ENCODE results near the gene CCT3. TPM values are rescaled to one million over a fixed set of nuclear protein-coding genes. Genes with fewer than 3 reads are reported as not detected.

CCT3 gene
- total and polyA plus RNA-seq, 4 donors = 74.5 to 144 (median 119) TPM

DNA sequence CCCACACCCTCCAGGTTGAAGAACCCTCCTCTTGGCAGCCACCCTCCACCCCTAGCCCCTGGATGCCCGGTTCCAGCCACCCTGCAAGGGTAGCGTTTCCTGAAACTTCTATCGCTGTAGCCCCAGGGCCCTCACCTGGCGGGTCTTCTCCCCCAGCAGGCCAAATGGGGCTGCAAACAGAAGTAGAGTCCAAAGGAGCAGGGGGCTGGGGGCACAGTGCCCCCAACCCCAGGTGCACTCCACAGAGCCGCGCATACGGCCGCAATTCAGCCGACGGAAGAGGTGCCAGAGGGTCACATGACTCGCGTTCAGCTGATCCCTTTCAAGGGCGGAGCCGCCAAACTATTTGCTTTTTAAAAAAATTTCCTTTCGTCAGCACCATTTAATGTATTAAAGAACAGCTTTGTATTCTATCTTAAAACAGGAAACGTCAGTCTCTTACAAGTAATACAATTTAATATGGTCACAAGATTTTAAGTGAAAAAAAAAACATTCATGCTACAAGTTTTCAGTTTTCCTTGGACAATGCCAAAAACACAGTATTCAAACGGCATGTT lies 42.6 kb downstream of the CCT3 start, which contains the start of gene GLMP:
TSS of gene GLMP (minus strand) at position 289 of the 557 bp plus-strand sequence. CDS start at position 255, 34 bp downstream.
- peak within 1 kb of the TSS in 1 of 2 donors; percentile 49 for H3K27ac ChIP-seq (ENCODE audit: low read depth in 1 of 2, low read length in 2 of 2)
- WGBS = under 1% methylated on average over 17 of the region's 17 CpGs
- H3K36me3 ChIP-seq (ENCODE audit: control insufficient read depth in 4 of 4, insufficient read depth in 3 of 4, low read depth in 1 of 4, low read length in 3 of 4) = peaks cover 0 to 3% (median 1%) of the 10 kb centered on the region in 4 donors
- H3K27me3 ChIP-seq (ENCODE audit: control insufficient read depth in 4 of 4, insufficient read depth in 4 of 4, low read length in 3 of 4) = no peaks in the 10 kb centered on the region
- peak within 1 kb of the TSS; percentile 52 to 70 for H3K9ac ChIP-seq (ENCODE audit: low read depth in 1 of 2, low read length in 2 of 2)
- DNase-seq (ENCODE audit: low spot score) = peak; percentile 73
- TF ChIP-seq HNF4G (IDR thresholded peaks at IDR 0.05) = no peak
- TF ChIP-seq HNF4A (conservative IDR thresholded peaks at IDR 0.05) = peak in 1 of 2 donors; percentile 29
- TF ChIP-seq RXRA (IDR thresholded peaks at IDR 0.05) = peak in 1 of 2 donors; percentile 21
- TF ChIP-seq, protein P1, sequence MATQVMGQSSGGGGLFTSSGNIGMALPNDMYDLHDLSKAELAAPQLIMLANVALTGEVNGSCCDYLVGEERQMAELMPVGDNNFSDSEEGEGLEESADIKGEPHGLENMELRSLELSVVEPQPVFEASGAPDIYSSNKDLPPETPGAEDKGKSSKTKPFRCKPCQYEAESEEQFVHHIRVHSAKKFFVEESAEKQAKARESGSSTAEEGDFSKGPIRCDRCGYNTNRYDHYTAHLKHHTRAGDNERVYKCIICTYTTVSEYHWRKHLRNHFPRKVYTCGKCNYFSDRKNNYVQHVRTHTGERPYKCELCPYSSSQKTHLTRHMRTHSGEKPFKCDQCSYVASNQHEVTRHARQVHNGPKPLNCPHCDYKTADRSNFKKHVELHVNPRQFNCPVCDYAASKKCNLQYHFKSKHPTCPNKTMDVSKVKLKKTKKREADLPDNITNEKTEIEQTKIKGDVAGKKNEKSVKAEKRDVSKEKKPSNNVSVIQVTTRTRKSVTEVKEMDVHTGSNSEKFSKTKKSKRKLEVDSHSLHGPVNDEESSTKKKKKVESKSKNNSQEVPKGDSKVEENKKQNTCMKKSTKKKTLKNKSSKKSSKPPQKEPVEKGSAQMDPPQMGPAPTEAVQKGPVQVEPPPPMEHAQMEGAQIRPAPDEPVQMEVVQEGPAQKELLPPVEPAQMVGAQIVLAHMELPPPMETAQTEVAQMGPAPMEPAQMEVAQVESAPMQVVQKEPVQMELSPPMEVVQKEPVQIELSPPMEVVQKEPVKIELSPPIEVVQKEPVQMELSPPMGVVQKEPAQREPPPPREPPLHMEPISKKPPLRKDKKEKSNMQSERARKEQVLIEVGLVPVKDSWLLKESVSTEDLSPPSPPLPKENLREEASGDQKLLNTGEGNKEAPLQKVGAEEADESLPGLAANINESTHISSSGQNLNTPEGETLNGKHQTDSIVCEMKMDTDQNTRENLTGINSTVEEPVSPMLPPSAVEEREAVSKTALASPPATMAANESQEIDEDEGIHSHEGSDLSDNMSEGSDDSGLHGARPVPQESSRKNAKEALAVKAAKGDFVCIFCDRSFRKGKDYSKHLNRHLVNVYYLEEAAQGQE (IDR thresholded peaks at IDR 0.05) = peak; percentile 20
- TF ChIP-seq JUND (IDR thresholded peaks at IDR 0.05) = no peak
- no peak for TF ChIP-seq RAD21 (IDR thresholded peaks at IDR 0.05)
- TF ChIP-seq, protein P2, sequence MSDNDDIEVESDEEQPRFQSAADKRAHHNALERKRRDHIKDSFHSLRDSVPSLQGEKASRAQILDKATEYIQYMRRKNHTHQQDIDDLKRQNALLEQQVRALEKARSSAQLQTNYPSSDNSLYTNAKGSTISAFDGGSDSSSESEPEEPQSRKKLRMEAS (IDR thresholded peaks at IDR 0.05) = peak; percentile 23
- TF ChIP-seq, protein P3, sequence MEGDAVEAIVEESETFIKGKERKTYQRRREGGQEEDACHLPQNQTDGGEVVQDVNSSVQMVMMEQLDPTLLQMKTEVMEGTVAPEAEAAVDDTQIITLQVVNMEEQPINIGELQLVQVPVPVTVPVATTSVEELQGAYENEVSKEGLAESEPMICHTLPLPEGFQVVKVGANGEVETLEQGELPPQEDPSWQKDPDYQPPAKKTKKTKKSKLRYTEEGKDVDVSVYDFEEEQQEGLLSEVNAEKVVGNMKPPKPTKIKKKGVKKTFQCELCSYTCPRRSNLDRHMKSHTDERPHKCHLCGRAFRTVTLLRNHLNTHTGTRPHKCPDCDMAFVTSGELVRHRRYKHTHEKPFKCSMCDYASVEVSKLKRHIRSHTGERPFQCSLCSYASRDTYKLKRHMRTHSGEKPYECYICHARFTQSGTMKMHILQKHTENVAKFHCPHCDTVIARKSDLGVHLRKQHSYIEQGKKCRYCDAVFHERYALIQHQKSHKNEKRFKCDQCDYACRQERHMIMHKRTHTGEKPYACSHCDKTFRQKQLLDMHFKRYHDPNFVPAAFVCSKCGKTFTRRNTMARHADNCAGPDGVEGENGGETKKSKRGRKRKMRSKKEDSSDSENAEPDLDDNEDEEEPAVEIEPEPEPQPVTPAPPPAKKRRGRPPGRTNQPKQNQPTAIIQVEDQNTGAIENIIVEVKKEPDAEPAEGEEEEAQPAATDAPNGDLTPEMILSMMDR (IDR thresholded peaks at IDR 0.05; ENCODE audit: low read depth, low read length, missing input control) = no peak
- peak in 1 of 2 donors; percentile 48 for TF ChIP-seq GABPA (IDR thresholded peaks at IDR 0.05 in 1 of 2, conservative IDR thresholded peaks at IDR 0.05 in 1 of 2)
- TF ChIP-seq SP1 (IDR thresholded peaks at IDR 0.05) = no peak
- TF ChIP-seq EGR1 (IDR thresholded peaks at IDR 0.05; ENCODE audit: low read depth in 2 of 2) = peak in 1 of 2 donors; percentile 14
- no peak for TF ChIP-seq NR2F2 (IDR thresholded peaks at IDR 0.05)
- TF ChIP-seq FOXA2 (IDR thresholded peaks at IDR 0.05) = no peak
- TF ChIP-seq TAF1 (conservative IDR thresholded peaks at IDR 0.05) = no peak
- peak; percentile 37 for TF ChIP-seq YY1 (IDR thresholded peaks at IDR 0.05)
- TF ChIP-seq, protein P4, sequence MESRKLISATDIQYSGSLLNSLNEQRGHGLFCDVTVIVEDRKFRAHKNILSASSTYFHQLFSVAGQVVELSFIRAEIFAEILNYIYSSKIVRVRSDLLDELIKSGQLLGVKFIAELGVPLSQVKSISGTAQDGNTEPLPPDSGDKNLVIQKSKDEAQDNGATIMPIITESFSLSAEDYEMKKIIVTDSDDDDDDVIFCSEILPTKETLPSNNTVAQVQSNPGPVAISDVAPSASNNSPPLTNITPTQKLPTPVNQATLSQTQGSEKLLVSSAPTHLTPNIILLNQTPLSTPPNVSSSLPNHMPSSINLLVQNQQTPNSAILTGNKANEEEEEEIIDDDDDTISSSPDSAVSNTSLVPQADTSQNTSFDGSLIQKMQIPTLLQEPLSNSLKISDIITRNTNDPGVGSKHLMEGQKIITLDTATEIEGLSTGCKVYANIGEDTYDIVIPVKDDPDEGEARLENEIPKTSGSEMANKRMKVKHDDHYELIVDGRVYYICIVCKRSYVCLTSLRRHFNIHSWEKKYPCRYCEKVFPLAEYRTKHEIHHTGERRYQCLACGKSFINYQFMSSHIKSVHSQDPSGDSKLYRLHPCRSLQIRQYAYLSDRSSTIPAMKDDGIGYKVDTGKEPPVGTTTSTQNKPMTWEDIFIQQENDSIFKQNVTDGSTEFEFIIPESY (IDR thresholded peaks at IDR 0.05) = peak; percentile 70
- no peak for TF ChIP-seq FOXA1 (IDR thresholded peaks at IDR 0.05)
- TF ChIP-seq, protein P5, sequence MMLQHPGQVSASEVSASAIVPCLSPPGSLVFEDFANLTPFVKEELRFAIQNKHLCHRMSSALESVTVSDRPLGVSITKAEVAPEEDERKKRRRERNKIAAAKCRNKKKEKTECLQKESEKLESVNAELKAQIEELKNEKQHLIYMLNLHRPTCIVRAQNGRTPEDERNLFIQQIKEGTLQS (IDR thresholded peaks at IDR 0.05) = no peak
- H3K4me1 ChIP-seq (ENCODE audit: control insufficient read depth in 4 of 4, insufficient read depth in 4 of 4, low read length in 3 of 4) = peaks cover 16 to 54% (median 49%) of the 10 kb centered on the region in 4 donors
- H3K4me3 ChIP-seq (ENCODE audit: low read depth in 1 of 3, low read length in 3 of 3) = peak within 1 kb of the TSS; percentile 75 to 92 (median 91)
- no peaks in the 10 kb centered on the region for H3K9me3 ChIP-seq (ENCODE audit: control insufficient read depth in 4 of 4, low read length in 3 of 4)

Measured in liver (tissue), 9 donors.